GM12891 (cell line): ENCODE results near the gene SLIT2.

ENCODE experiments used
- DNase-seq: peaks from one replicate; pipeline ENCODE4 v3.0.0; 2011; ENCODE audit warnings: low spot score; ENCODE audit not compliant: insufficient read length
- FAIRE-seq: peaks from 2 replicates; lab custom pipeline; 2011; peaks lifted over from hg19 to GRCh38; lab: Jason Lieb, UNC
- PAX5 ChIP-seq: IDR thresholded peaks from 2 replicates; pipeline ENCODE4 v1.6.1; 2011; ENCODE audit warnings: low read length, moderate library complexity, mild to moderate bottlenecking; ENCODE audit not compliant: insufficient read depth, severe bottlenecking
- POLR2A ChIP-seq: IDR thresholded peaks from 2 replicates; pipeline ENCODE4 v1.6.1; 2011; ENCODE audit warnings: low read depth, low read length, control low read depth
- POLR2AphosphoS5 ChIP-seq: IDR thresholded peaks from 2 replicates; pipeline ENCODE4 v1.6.1; 2011; ENCODE audit warnings: low read depth, low read length, control low read depth
- POU2F2 ChIP-seq: IDR thresholded peaks from 2 replicates; pipeline ENCODE4 v1.6.1; 2011; ENCODE audit warnings: low read depth, mild to moderate bottlenecking, control low read depth, low read length, moderate library complexity
- SPI1 ChIP-seq: IDR thresholded peaks from 2 replicates; pipeline ENCODE4 v1.6.1; 2011; ENCODE audit warnings: low read depth, low read length, control low read depth
- TAF1 ChIP-seq: IDR thresholded peaks from 2 replicates; pipeline ENCODE4 v1.6.1; 2011; ENCODE audit warnings: low read depth, low read length, control low read depth

The SLIT2 gene

DNA sequence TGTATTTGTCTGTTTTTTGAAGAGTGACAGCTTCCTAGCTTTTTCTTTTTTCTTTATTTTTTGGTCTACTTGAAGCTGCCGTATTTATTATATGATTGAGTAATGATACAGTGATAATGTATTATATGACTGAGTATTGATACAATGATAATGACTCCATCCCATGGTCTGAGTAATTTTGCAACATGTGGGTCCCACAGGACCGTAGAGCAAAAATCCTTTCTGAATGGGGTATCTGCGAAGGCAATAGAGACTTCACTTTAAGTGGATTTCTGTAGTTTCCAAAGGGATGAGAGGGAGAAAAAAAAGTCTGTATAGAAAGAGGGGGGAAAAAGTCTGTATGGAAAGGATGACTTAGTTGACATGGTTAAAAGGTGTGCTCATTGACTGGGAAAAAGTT is 41.0 kb downstream of the SLIT2 start:
- TF ChIP-seq SPI1 (no peak), POU2F2 (no peak), TAF1 (no peak), PAX5 (no peak), POLR2AphosphoS5 (no peak), POLR2A (no peak)
- no peak for FAIRE-seq

DNA sequence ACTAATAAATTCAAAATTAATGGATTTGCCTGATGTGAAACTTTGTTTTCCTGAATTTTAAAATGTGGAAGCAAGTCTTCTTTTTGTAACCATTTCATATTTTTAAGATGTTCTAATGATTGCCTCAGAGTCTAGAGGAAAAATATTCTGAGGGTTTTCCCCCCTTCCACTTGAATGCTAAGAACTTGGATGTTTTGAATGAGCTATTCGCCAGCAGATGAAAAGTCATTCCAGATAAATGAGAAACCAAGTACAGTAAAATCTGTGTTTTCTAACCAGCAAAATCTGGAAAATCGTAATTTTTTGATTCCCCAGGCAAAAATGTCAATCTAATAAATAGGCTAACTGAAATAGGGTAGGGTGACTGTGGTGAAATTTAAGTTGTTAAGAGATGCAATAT is 45.6 kb downstream of the SLIT2 start:
- DNase-seq (no peak), FAIRE-seq (no peak)
- no peak for TF ChIP-seq POLR2A
- no peak for TF ChIP-seq PAX5
- no peak for TF ChIP-seq SPI1
- TF ChIP-seq TAF1 = no peak
- no peak for TF ChIP-seq POU2F2
- no peak for TF ChIP-seq POLR2AphosphoS5

More for the DNA sequence above, 41.0 kb downstream of the SLIT2 start:
- no peak for DNase-seq

DNA sequence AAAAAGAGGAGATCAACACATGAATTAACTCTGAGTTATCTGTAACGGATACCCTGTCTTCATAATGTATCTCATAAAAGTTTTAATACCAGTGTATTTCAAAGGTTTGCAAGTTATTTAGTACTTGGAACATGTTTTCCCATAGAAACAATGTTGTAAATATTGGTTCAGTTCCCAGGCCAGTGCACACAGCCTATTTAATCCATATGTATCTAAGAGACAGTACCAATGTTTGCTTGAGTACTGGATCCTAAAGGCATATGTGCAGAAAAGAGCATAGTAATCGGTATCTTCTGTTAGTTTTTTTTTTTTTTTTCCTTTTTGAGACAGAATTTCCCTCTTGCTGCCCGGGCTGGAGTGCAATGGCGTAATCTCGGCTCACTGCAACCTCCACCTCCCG is 46.1 kb downstream of the SLIT2 start:
- DNase-seq (no peak), FAIRE-seq (no peak)
- no peak for TF ChIP-seq POLR2AphosphoS5

DNA sequence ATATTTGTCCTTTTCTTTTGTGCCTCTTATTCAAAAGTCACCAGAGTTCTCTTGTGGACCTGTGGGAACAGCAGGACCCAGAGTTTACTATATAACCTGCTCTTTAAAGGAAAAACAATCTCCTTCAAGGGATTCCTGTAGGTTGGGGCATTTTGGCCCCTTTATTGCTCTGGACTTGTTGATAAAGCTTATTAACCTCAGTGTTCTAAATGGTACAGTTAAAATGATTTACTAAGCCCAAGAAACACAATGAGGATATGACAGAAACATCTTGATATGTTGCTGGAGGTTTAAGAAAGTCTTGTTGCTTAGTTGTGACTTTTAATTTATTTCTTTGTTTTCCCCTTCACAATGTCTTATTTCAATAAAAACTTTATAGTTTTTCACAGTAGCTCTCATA is 46.8 kb downstream of the SLIT2 start:
- DNase-seq (no peak), FAIRE-seq (no peak)
- TF ChIP-seq POLR2AphosphoS5 (no peak), SPI1 (no peak), PAX5 (no peak), POLR2A (no peak), POU2F2 (no peak), TAF1 (no peak)

DNA sequence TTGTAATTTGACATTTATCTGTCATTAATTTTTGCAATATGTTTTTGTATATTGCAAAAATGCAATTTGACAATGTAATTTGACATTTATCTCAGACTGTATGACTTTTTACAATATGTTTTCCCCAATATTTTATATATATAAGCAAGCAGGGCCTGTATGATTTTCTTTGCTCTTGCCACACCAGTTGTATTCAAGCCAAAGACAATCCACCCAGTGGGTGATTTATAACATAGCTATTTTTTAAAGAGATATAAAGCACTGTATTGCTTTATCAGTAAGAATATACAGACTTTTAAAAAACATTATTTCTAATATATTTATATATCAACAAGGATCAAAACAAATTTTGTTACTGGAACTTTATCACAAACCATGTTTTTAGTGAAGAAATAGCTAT is 47.3 kb downstream of the SLIT2 start:
- DNase-seq = no peak
- no peak for FAIRE-seq
- TF ChIP-seq TAF1 (no peak), POLR2A (no peak), PAX5 (no peak), POU2F2 (no peak), SPI1 (no peak), POLR2AphosphoS5 (no peak)

DNA sequence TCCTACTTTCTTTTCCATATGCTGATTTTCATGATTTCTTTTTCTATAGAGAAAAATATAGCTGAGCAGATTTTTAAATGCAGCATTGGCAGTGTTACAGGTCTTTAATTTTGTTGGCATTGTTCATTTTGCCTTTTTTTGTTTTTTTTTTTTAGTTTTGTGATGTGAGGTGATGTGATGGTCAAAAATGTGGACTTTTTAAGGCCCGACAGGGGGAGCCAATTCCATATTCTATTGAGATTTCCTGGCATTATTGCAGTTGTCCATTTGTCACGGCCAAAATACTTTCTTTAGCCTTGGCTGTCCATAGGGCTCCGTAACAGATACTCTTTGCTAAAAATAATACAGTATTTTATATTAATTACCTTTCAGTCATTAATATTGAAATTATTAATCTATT is 47.8 kb downstream of the SLIT2 start:
- TF ChIP-seq TAF1 (no peak), SPI1 (no peak), POU2F2 (no peak), POLR2A (no peak), POLR2AphosphoS5 (no peak), PAX5 (no peak)
- FAIRE-seq = no peak
- DNase-seq = no peak

DNA sequence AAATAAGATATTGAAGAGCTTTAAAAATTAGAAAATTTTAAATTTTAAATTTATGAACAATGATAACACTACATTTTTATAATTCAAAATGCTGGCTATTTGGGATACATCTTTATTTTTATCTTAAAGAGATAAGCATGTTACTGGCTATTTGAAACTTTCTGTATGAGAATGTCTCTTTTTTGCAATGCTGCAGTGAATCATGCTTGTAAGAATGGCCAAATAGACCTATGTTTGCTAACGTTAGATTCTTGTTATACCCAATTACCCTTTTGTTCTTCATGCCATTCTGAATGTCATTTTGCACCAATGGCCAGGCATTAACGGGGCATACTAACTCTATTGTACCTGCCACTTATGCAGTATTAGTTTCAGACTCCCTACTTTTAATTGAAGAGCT is 49.5 kb downstream of the SLIT2 start:
- DNase-seq (no peak), FAIRE-seq (no peak)
- TF ChIP-seq TAF1 = no peak
- TF ChIP-seq SPI1 = no peak
- TF ChIP-seq PAX5 = no peak
- TF ChIP-seq POLR2AphosphoS5 = no peak
- no peak for TF ChIP-seq POLR2A
- no peak for TF ChIP-seq POU2F2
